ENCODE results near the gene BTBD9. TPM values are rescaled to one million over a fixed set of nuclear protein-coding genes. Genes with fewer than 3 reads are reported as not detected.

The BTBD9 gene
- total and polyA plus RNA-seq, 11 donors: 6.3 to 23.3 (median 19.4) TPM

GRCh38 chr6:38501931-38502330 lies 137.8 kb downstream of the BTBD9 start:
- Histone ChIP-seq H3K4me1 (peaks cover 0 to 7% (median 0%) of the 10 kb centered on the region in 12 donors), H3K4me3 (no peak overlapping the region), H3K36me3 (no peaks in the 10 kb centered on the region), H3K27ac (no peak overlapping the region), H3K9me3 (no peaks in the 10 kb centered on the region), H3K27me3 (no peaks in the 10 kb centered on the region)
- no peak for ATAC-seq
- DNase-seq: no peak
- WGBS, 4 donors: 49 to 98% (median 91%) methylated on average over 1 of the region's 1 CpG
- intact Hi-C loops (cut with DNase I): no loop called here
- TF ChIP-seq, protein P1, sequence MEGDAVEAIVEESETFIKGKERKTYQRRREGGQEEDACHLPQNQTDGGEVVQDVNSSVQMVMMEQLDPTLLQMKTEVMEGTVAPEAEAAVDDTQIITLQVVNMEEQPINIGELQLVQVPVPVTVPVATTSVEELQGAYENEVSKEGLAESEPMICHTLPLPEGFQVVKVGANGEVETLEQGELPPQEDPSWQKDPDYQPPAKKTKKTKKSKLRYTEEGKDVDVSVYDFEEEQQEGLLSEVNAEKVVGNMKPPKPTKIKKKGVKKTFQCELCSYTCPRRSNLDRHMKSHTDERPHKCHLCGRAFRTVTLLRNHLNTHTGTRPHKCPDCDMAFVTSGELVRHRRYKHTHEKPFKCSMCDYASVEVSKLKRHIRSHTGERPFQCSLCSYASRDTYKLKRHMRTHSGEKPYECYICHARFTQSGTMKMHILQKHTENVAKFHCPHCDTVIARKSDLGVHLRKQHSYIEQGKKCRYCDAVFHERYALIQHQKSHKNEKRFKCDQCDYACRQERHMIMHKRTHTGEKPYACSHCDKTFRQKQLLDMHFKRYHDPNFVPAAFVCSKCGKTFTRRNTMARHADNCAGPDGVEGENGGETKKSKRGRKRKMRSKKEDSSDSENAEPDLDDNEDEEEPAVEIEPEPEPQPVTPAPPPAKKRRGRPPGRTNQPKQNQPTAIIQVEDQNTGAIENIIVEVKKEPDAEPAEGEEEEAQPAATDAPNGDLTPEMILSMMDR (IDR thresholded peaks at IDR 0.05): no peak
- TF ChIP-seq POLR2A (IDR thresholded peaks at IDR 0.05): no peak

- no peak for DNase-seq
- intact Hi-C loops (cut with DNase I): loop anchor here in 9 of 10 donors (5.0 to 10.0 kb wide), 9 partner anchors 175 to 805 kb away; partner anchors contain the start of gene MDGA1 (in 1 of the 9)
- 74 to 90% (median 82%) methylated on average over 5 of the region's 5 CpGs for WGBS, 4 donors
- H3K27ac ChIP-seq: no peak overlapping the region
- TF ChIP-seq, protein P1 (IDR thresholded peaks at IDR 0.05): no peak
- no peak for TF ChIP-seq POLR2A (IDR thresholded peaks at IDR 0.05)
- H3K36me3 ChIP-seq: no peaks in the 10 kb centered on the region
- no peak overlapping the region for H3K4me3 ChIP-seq
- H3K9me3 ChIP-seq: no peaks in the 10 kb centered on the region
- ATAC-seq: no peak
- peaks cover 0 to 7% (median 0%) of the 10 kb centered on the region in 12 donors for H3K4me1 ChIP-seq
- H3K27me3 ChIP-seq: no peaks in the 10 kb centered on the region
Observed at GRCh38 chr6:38499529-38500096, 140.1 kb downstream of the BTBD9 start.

DNA sequence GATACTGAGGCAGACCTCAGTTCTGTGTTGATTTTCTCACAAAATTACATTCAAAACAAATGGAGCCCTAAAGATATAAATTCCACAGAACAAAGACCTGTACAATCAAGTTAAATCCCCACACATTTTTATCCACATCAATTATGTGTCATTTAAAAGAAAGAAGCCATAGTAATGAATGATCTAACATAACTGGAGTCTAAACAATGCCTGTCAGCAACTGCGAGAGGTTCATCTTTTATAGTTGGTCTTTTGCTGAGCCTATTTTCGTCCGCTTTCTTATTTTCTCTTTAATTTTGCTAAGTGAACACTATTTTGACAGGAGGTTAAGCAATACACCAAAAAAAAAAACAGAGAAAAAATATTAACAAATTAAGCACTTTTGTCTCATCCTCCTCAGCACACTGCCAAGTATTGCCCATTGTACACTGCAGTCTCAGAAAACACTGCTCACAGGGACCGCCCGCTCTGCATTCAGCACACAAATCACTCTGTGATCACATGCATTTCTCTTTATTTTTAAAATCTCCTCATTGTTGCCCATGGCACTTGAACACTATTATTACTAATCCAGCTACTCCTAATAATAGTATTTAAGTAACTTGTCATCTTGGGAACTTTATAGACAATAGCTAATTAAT lies 140.8 kb downstream of the BTBD9 start:
- no peak for ATAC-seq
- no peak for DNase-seq
- Histone ChIP-seq H3K9me3 (no peaks in the 10 kb centered on the region), H3K4me1 (peaks cover 0 to 4% (median 0%) of the 10 kb centered on the region in 12 donors), H3K27ac (no peak overlapping the region), H3K36me3 (no peaks in the 10 kb centered on the region), H3K4me3 (no peak overlapping the region), H3K27me3 (no peaks in the 10 kb centered on the region)
- TF ChIP-seq, protein P1 (IDR thresholded peaks at IDR 0.05): no peak
- TF ChIP-seq POLR2A (IDR thresholded peaks at IDR 0.05): no peak
- WGBS, 4 donors: 72 to 76% (median 74%) methylated on average over 5 of the region's 5 CpGs
- intact Hi-C loops (cut with DNase I): loop anchor here in 9 of 10 donors (5.0 to 10.0 kb wide), 9 partner anchors 176 to 804 kb away; partner anchors contain the start of gene MDGA1 (in 1 of the 9)

- ATAC-seq: no peak
- Histone ChIP-seq H3K9me3 (no peaks in the 10 kb centered on the region), H3K27ac (no peak overlapping the region), H3K4me3 (no peak overlapping the region), H3K4me1 (peaks cover 0 to 3% (median 0%) of the 10 kb centered on the region in 12 donors), H3K36me3 (no peaks in the 10 kb centered on the region), H3K27me3 (no peaks in the 10 kb centered on the region)
- TF ChIP-seq POLR2A (IDR thresholded peaks at IDR 0.05): no peak
- TF ChIP-seq, protein P1 (IDR thresholded peaks at IDR 0.05): no peak
- DNase-seq: no peak
- intact Hi-C loops (cut with DNase I): loop anchor here in 9 of 10 donors (5.0 to 10.0 kb wide), 9 partner anchors 177 to 803 kb away; partner anchors contain the start of gene MDGA1 (in 1 of the 9)
- 91 to 100% (median 94%) methylated on average over 1 of the region's 1 CpG for WGBS, 4 donors
Observed at GRCh38 chr6:38498085-38498484, 141.6 kb downstream of the BTBD9 start.
